Upper lobe of left lung (tissue), 6 donors: ENCODE measurements around the gene RDX. TPM values are rescaled to one million over a fixed set of nuclear protein-coding genes. Genes with fewer than 3 reads are reported as not detected.

Source experiments
- ATAC-seq, 2 donors: fragments of 200-7000 bp; cut with Tn5 transposase; one replicate each; pipeline ENCODE4 v1.9.1; 2022; ENCODE audit warnings: mild to moderate bottlenecking in 2 of 2, moderate library complexity in 2 of 2; ENCODE audit not compliant: low FRiP score in 2 of 2
- DNase-seq, 2 donors: peaks; one replicate each; pipeline ENCODE4 v3.0.0-alpha.2; 2019 to 2020
- H3K27ac ChIP-seq, 4 donors: fragments of 200-600 bp; sonication (generic); one replicate each; pipeline ENCODE4 v1.5.1; 2016 to 2019
- H3K27me3 ChIP-seq, 4 donors: fragments of 200-600 bp; sonication (generic); one replicate each; pipeline ENCODE4 v1.5.1; 2017 to 2019
- H3K36me3 ChIP-seq, 4 donors: fragments of 200-600 bp; sonication (generic); one replicate each; pipeline ENCODE4 v1.5.1; 2016 to 2019
- H3K4me1 ChIP-seq, 4 donors: fragments of 200-600 bp; sonication (generic); one replicate each; pipeline ENCODE4 v1.5.1; 2018 to 2019
- H3K4me3 ChIP-seq, 4 donors: fragments of 200-600 bp; sonication (generic); one replicate each; pipeline ENCODE4 v1.5.1; 2017 to 2019; ENCODE audit warnings: mild to moderate bottlenecking in 2 of 4, moderate library complexity in 1 of 4
- H3K9me3 ChIP-seq, 4 donors: fragments of 200-600 bp; sonication (generic); one replicate each; pipeline ENCODE4 v1.5.1; 2018 to 2019
- EP300 ChIP-seq, 4 donors: sonication (generic); formaldehyde crosslinking; IDR thresholded peaks; one replicate each; pipeline ENCODE4 v1.5.1; 2017; ENCODE audit warnings: antibody characterized with exemption in 4 of 4, control low read depth in 2 of 4
- POLR2A ChIP-seq, 4 donors: fragments of 450-650 bp; IDR thresholded peaks; one replicate each; pipeline ENCODE4 v1.5.1; 2016 to 2017; ENCODE audit warnings: antibody characterized with exemption in 4 of 4, mild to moderate bottlenecking in 2 of 4
- POLR2AphosphoS5 ChIP-seq, 2 donors: sonication (generic); formaldehyde crosslinking; IDR thresholded peaks; one replicate each; pipeline ENCODE4 v1.5.1; 2017; ENCODE audit warnings: antibody characterized with exemption in 2 of 2
- WGBS, 2 donors: methylation state at CpG; one replicate each; pipeline ENCODE4 v1.1.5; 2017 to 2018; 5-methylcytosine and 5-hydroxymethylcytosine counted together
- total RNA-seq, 6 donors: library from RNA; depleted of rRNA in 4 of 6; stranded (reverse); fragments of >200 nt in 4 of 6; gene quantifications; one replicate each; pipeline versions ENCODE4 v1.1.0 to v1.2.1, GENCODE V29; 2016 to 2021
- TF ChIP-seq, protein P1 (sequence below), 6 experiments: fragments of 450-650 bp in 4 of 6; fragments of 200-600 bp in 2 of 6; sonication (generic) in 2 of 6; IDR thresholded peaks; one replicate each; pipeline ENCODE4 v1.5.1; 2016 to 2019; ENCODE audit warnings: antibody characterized with exemption in 6 of 6
- donor health status: DM: no; HTN: no; CAD: no; lungs with moderate emphysema.
- donor health status: DM: no; HTN: yes; CAD: no; lungs with severe emphysema.

The RDX gene
- total RNA-seq, 6 donors from 2014 or later: 113 to 142 (median 121) TPM

DNA sequence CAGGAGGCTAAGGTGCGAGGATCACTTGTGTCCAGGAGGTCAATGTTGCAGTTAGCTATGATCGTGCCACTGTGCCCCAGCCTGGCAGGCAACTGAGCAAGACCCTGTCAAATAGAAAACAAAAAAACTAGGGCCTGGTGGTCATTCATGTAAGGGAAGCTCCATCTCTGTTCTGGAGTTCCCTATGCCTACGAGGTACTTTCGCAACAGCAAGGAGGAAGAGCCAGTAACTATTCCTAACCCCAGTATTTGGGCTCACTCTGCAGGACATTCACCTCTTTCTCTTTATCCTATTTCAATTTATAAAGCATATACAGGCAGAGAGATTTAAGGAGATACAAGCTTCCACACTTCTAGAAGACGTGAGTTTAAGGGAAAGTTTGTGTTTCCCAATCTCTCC lies 46.6 kb downstream of the RDX start:
- no peaks in the 10 kb centered on the region for H3K4me1 ChIP-seq
- TF ChIP-seq POLR2AphosphoS5 (IDR thresholded peaks at IDR 0.05) (no peak), POLR2A (IDR thresholded peaks at IDR 0.05) (no peak), EP300 (IDR thresholded peaks at IDR 0.05) (no peak)
- TF ChIP-seq, protein P1, sequence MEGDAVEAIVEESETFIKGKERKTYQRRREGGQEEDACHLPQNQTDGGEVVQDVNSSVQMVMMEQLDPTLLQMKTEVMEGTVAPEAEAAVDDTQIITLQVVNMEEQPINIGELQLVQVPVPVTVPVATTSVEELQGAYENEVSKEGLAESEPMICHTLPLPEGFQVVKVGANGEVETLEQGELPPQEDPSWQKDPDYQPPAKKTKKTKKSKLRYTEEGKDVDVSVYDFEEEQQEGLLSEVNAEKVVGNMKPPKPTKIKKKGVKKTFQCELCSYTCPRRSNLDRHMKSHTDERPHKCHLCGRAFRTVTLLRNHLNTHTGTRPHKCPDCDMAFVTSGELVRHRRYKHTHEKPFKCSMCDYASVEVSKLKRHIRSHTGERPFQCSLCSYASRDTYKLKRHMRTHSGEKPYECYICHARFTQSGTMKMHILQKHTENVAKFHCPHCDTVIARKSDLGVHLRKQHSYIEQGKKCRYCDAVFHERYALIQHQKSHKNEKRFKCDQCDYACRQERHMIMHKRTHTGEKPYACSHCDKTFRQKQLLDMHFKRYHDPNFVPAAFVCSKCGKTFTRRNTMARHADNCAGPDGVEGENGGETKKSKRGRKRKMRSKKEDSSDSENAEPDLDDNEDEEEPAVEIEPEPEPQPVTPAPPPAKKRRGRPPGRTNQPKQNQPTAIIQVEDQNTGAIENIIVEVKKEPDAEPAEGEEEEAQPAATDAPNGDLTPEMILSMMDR (IDR thresholded peaks at IDR 0.05): no peak
- H3K9me3 ChIP-seq: no peaks in the 10 kb centered on the region
- peaks cover 5 to 71% (median 15%) of the 10 kb centered on the region in 4 donors for H3K36me3 ChIP-seq
- no peaks in the 10 kb centered on the region for H3K27me3 ChIP-seq
- WGBS, 2 donors: 81 to 87% methylated on average over 5 of the region's 5 CpGs
- no peak for DNase-seq
- H3K27ac ChIP-seq: no peak overlapping the region
- no peak overlapping the region for H3K4me3 ChIP-seq
- no peak for ATAC-seq

DNA sequence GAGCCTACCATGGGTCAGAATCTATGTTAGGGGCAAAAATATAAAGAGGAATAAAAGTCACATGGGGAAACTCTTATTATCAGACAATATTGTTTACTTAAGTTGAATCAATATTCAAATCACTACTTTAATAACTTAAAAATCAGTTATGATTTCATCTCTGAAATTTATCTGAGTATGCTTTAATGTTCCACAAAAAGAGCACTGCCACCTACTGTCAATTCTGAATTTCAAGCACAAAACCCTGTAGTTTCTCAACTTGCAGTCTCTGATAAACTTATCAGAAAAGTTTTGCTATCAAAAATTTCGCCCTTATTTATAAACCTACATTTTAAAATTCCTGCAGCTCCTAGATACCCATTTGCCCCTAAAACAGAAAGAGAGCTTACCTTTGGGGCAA lies 47.3 kb downstream of the RDX start:
- H3K36me3 ChIP-seq: peaks cover 5 to 68% (median 12%) of the 10 kb centered on the region in 4 donors
- H3K4me1 ChIP-seq: no peaks in the 10 kb centered on the region
- no peaks in the 10 kb centered on the region for H3K9me3 ChIP-seq
- DNase-seq (no peak), ATAC-seq (no peak)
- no peaks in the 10 kb centered on the region for H3K27me3 ChIP-seq
- H3K27ac ChIP-seq: no peak overlapping the region
- H3K4me3 ChIP-seq: no peak overlapping the region
- TF ChIP-seq EP300 (IDR thresholded peaks at IDR 0.05) (no peak), POLR2A (IDR thresholded peaks at IDR 0.05) (no peak), POLR2AphosphoS5 (IDR thresholded peaks at IDR 0.05) (no peak)
- TF ChIP-seq, protein P1 (IDR thresholded peaks at IDR 0.05): no peak
- 93 to 97% methylated on average over 1 of the region's 1 CpG for WGBS, 2 donors

DNA sequence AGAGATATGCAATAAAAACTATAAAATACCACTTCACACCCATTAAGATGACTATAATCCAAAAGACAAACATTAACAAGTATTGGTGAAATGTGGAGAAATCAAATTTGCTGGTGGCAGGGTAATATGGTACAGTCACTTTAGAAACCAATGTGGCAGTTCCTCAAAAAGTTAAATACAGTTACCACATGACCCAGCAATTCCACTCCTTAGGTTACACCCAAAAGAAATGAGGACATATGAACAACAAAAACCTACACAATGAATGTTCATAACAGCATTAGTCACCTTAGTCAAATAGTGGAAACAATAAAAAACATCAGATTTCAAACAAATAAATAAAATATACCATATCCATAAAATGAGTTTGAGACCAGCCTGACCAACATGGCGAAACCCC lies 52.6 kb downstream of the RDX start:
- no peak overlapping the region for H3K27ac ChIP-seq

DNA sequence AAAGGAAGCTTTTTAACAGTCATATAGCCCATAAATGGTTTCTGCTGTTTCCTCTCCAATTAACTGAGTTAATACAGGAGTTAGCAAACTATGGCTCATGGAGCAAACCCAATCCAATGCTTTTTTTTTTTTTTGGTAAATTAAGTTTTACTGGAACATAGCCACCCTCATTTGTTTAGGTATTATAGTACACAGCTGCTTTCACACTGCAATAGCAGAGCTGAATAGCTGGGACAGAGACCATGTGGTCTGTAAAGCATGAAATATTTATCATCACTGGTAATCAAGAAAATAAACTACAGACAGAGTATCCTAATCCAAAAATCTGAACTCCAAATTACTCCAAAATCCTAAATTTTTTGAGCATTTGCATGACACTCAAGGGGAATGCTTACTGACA lies 53.7 kb downstream of the RDX start:
- Histone ChIP-seq H3K36me3 (peaks cover 0 to 41% (median 10%) of the 10 kb centered on the region in 4 donors), H3K4me3 (no peak overlapping the region), H3K27ac (no peak overlapping the region), H3K4me1 (peaks cover 0 to 3% (median 0%) of the 10 kb centered on the region in 4 donors), H3K27me3 (no peaks in the 10 kb centered on the region), H3K9me3 (no peaks in the 10 kb centered on the region)
- TF ChIP-seq POLR2A (IDR thresholded peaks at IDR 0.05): no peak
- no peak for TF ChIP-seq EP300 (IDR thresholded peaks at IDR 0.05)
- no peak for TF ChIP-seq POLR2AphosphoS5 (IDR thresholded peaks at IDR 0.05)
- TF ChIP-seq, protein P1 (IDR thresholded peaks at IDR 0.05): no peak
- ATAC-seq (no peak), DNase-seq (no peak)

More for the DNA sequence above, 52.6 kb downstream of the RDX start:
- H3K36me3 ChIP-seq: peaks cover 0 to 49% (median 8%) of the 10 kb centered on the region in 4 donors
- TF ChIP-seq POLR2A (IDR thresholded peaks at IDR 0.05): no peak
- TF ChIP-seq, protein P1 (IDR thresholded peaks at IDR 0.05): no peak
- no peak for TF ChIP-seq EP300 (IDR thresholded peaks at IDR 0.05)
- no peak for TF ChIP-seq POLR2AphosphoS5 (IDR thresholded peaks at IDR 0.05)
- ATAC-seq (no peak), DNase-seq (no peak)
- H3K9me3 ChIP-seq: no peaks in the 10 kb centered on the region
- WGBS, 2 donors: 97 to 100% methylated on average over 1 of the region's 1 CpG
- H3K27me3 ChIP-seq: no peaks in the 10 kb centered on the region
- H3K4me1 ChIP-seq: peaks cover 0 to 2% (median 0%) of the 10 kb centered on the region in 4 donors
- no peak overlapping the region for H3K4me3 ChIP-seq

DNA sequence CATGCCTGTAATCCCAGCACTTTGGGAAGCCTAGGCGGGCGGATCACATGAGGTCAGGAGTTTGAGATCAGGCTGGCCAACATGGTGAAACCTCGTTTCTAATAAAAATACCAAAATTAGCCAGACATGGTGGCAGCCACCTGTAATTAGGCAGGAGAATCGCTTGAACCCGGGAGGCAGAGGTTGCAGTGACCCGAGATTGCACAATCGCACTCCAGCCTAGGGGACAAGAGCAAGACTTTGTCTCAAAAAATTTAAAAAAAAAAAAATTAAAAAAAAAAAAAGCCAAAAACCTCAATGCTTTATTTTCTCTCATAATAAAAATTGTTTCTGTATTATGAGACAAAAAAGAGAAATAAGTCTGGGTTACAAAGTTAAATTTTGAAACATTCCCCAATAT lies 54.2 kb downstream of the RDX start:
- no peaks in the 10 kb centered on the region for H3K27me3 ChIP-seq
- H3K4me3 ChIP-seq: no peak overlapping the region
- H3K27ac ChIP-seq: no peak overlapping the region
- peaks cover 0 to 41% (median 11%) of the 10 kb centered on the region in 4 donors for H3K36me3 ChIP-seq
- TF ChIP-seq POLR2AphosphoS5 (IDR thresholded peaks at IDR 0.05): no peak
- TF ChIP-seq, protein P1 (IDR thresholded peaks at IDR 0.05): no peak
- TF ChIP-seq EP300 (IDR thresholded peaks at IDR 0.05): no peak
- TF ChIP-seq POLR2A (IDR thresholded peaks at IDR 0.05): no peak
- no peak for ATAC-seq
- no peak for DNase-seq
- peaks cover 0 to 3% (median 0%) of the 10 kb centered on the region in 4 donors for H3K4me1 ChIP-seq
- WGBS, 2 donors: 94% methylated on average over 7 of the region's 7 CpGs
- no peaks in the 10 kb centered on the region for H3K9me3 ChIP-seq
